ENCODE results near the gene SFTA2.

- TF ChIP-seq FOSL2 (IDR thresholded peaks at IDR 0.05; ENCODE audit: borderline replicate concordance, low read depth) (0 out of 2 replicates have a peak, but pooled peaks have one; percentile 14), CTCF (IDR thresholded peaks at IDR 0.05) (no peak), TAF1 (IDR thresholded peaks at IDR 0.05; ENCODE audit: borderline replicate concordance, low read depth, low read length) (no peak), TEAD4 (IDR thresholded peaks at IDR 0.05; ENCODE audit: borderline replicate concordance, insufficient read depth) (no peak), RXRA (IDR thresholded peaks at IDR 0.05; ENCODE audit: borderline replicate concordance, low read depth) (no peak), RAD21 (IDR thresholded peaks at IDR 0.05; ENCODE audit: low read length) (no peak)
- TF ChIP-seq, protein P1, sequence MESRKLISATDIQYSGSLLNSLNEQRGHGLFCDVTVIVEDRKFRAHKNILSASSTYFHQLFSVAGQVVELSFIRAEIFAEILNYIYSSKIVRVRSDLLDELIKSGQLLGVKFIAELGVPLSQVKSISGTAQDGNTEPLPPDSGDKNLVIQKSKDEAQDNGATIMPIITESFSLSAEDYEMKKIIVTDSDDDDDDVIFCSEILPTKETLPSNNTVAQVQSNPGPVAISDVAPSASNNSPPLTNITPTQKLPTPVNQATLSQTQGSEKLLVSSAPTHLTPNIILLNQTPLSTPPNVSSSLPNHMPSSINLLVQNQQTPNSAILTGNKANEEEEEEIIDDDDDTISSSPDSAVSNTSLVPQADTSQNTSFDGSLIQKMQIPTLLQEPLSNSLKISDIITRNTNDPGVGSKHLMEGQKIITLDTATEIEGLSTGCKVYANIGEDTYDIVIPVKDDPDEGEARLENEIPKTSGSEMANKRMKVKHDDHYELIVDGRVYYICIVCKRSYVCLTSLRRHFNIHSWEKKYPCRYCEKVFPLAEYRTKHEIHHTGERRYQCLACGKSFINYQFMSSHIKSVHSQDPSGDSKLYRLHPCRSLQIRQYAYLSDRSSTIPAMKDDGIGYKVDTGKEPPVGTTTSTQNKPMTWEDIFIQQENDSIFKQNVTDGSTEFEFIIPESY (IDR thresholded peaks at IDR 0.05; ENCODE audit: borderline replicate concordance, low read depth), result no peak
These were observed 9.5 kb downstream of the SFTA2 start for GRCh38 chr6:30922447-30922852.
